GM19468 (cell line): ENCODE measurements around the gene SMARCB1.

Experiments used
- ATAC-seq: cut with Tn5 transposase; IDR thresholded peaks from one replicate; pipeline ENCODE4 v1.9.1; 2021; ENCODE audit warnings: mild to moderate bottlenecking, moderate library complexity, moderate number of reproducible peaks; ENCODE audit not compliant: unreplicated experiment; ENCODE audit errors: extremely low read depth

The SMARCB1 gene

DNA sequence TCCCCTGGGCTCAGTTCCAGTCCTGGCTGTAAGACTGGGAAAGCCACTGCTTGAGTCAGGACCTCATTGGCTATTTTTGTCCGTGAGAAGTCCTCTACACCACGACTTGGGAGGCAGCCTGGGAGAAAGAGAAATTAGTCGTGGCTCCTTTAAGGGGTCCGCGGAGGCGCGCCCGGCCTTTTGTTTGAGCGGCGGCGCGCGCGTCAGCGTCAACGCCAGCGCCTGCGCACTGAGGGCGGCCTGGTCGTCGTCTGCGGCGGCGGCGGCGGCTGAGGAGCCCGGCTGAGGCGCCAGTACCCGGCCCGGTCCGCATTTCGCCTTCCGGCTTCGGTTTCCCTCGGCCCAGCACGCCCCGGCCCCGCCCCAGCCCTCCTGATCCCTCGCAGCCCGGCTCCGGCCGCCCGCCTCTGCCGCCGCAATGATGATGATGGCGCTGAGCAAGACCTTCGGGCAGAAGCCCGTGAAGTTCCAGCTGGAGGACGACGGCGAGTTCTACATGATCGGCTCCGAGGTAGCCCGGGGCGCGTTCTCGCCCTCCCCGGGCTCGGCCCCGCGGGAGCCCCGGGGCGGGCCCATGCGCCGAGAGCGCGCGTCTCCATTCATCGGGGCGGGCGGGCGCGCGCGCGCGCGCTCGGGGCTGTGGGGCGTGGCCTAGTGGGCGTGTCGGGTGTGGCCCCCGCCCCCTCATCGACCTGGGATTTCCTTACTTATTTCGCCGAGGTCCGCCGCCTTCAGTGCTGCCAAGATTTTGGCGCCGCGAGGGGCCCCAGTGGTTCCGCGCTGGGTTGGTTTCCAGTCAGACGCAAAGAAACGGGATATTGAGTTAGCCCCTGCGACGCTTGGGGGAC is at the start of gene SMARCB1:
TSS of gene SMARCB1 (plus strand) at position 215 of the 848 bp plus-strand sequence. CDS start at position 419, 204 bp downstream.
- ATAC-seq, result peak; percentile 36

GRCh38 chr22:23737696-23738095 is 49.1 kb upstream of the SMARCB1 start:
- ATAC-seq, result no peak

DNA sequence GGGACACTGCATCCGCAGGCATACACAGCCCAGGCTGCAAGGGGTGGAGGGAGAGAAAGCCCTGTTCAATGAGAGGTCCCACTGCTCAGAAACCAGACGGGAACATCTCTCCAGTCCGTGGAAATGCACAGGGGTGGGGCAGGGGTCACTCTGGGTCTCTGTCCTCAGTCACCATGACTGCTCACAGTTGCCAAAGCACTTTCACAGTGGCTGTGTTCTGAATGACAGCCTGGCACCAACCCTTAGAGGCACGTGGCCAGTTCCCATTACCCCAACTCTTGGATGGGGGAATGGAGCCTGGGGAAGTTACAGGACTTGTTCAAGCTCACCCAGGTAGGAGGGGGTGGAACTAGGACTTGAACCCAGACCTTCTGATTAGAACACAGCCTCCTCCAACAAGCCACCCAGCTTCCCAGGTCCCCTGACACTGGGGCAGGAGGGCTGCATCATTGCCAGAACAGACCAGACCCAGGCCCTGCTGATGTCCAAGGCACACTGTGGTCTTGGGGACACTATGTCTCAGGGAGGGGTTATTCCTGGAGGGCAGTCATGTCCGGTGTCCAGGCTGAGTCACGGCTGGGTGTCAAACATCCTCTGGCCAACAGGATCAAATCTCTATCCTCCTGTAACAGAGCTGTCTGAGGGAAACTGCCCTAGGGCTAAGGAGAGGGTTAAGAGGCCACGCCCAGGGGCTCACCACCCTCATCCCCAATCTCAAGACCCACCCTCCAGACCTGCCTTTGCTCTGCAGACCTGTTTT is 44.1 kb upstream of the SMARCB1 start:
- no peak for ATAC-seq

- ATAC-seq, result no peak
Observed at GRCh38 chr22:23743303-23743705, 43.5 kb upstream of the SMARCB1 start.

DNA sequence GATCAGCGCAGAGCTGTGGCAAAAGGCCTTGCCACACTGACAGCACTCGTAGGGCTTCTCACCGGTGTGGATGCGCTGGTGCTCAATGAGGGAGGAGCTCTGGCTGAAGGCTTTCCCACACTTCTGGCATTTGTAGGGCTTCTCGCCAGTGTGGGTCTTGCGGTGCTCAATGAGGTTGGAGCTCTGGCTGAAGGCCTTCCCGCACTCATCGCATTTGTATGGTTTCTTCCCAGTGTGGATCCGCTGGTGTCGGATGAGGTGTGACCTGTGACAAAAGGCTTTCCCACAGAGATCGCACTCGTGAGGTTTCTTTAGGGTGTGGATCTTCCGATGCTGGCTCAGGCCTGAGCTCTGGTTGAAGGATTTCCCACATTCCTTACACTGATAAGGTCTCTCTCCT is 42.8 kb upstream of the SMARCB1 start:
- no peak for ATAC-seq

DNA sequence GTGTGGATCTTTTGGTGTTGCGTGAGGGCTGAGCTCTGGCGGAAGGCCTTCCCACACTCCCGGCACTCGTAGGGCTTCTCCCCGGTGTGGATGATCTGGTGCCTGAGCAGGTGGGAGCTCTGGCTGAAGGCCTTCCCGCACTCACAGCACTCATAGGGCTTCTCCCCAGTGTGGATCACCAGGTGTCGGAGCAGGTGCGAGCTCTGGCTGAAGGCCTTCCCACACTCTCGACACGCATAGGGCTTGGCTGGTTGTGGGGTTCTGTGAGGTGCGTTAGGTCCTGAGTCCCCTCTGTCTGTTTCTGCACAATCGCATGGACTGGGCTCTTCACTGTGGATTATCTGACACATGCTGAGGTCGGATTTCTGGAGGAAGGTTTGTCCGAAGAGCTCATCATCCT is 42.3 kb upstream of the SMARCB1 start:
- ATAC-seq, result no peak

- no peak for ATAC-seq
Observed at GRCh38 chr22:23745791-23746190, 41.0 kb upstream of the SMARCB1 start.

DNA sequence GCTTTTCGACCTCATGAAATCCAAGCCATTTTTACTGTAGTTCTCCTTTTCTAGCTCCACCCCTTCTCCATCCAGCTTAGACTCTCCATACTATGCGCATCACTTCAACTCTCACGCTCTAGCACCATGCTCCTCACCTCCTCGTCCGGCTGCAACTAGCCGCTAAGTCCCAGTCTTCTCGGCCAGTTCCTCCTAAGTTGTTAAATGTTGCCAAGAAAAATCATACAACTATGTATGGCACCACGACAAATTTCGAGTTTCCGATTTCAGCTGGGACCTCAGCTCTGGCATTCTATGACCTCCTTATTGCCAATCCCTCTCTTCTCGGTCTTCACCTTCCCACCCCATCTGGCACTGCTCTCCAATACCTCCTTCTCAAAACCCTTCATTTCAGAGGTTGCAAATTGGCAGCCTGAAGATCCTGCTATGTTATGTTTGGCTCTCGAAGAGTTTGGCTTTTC is 36.9 kb upstream of the SMARCB1 start:
- ATAC-seq, result no peak

GRCh38 chr22:23750367-23750713 is 36.4 kb upstream of the SMARCB1 start:
- ATAC-seq, result no peak

GRCh38 chr22:23750714-23751440 is 35.9 kb upstream of the SMARCB1 start, which contains the start of gene ZNF70:
Gene ZNF70, minus strand, starts transcription at chr22:23751112. Its CDS starts 5,972 bp downstream, at chr22:23745140.
- ATAC-seq, result no peak

DNA sequence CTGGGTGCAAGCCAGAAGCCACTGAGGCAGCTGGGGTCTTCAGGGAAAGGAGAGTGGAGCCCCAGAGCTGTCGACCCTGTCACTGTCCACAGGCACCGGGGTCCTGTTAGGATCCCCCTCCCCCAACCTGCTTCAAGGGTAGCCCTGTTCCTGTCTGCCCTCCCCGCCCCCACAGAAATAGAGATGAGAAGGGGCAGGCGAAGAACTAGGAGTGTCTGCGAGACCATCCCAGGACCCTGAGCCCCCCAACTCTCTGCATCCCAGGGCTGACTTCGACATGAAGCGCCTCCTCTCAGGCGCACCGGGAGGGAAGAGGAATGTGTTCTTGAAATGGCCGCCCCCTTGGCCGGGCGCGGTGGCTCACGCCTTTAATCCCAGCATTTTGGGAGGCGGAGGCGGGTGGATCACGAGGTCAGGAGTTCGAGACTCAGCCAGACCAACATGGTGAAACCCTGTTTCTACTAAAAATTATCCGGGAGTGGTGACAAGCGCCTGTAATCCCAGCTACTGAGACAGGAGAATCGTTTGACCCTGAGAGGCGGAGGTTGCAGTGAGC is 35.2 kb upstream of the SMARCB1 start:
- no peak for ATAC-seq

DNA sequence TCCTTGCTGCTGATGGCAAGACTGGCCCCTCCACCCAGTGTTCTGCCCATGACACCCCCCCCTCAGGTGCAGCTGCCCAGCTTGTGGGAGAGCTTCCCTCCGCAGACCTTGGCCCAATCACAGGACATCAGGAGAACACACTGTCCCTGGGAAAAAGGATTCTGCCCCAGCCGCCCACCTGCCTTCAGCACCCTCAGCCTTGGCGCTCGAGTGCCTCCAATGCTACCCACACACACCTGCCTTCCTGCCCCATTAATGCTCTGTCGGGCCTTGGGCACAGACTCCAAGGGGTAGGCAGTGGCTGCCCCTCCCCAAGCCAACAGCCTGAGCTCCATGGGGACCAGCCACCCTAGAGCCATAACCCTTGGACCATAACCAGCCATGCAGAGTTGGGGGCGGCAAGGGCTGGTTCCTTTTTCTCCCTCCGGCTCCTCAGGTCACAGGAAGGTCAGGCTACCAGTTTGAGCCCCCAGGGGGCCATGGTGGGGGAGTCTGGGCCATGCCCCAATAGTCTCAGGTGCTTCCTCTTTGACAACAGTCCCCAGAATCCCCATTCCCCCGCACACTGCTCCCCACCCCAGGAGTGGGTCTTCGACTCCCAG is 34.6 kb upstream of the SMARCB1 start:
- no peak for ATAC-seq

- ATAC-seq, result no peak
Observed at GRCh38 chr22:23752750-23753149, 34.0 kb upstream of the SMARCB1 start.

- no peak for ATAC-seq
Observed at GRCh38 chr22:23753385-23753784, 33.4 kb upstream of the SMARCB1 start.

- no peak for ATAC-seq
Observed at GRCh38 chr22:23754220-23754919, 32.4 kb upstream of the SMARCB1 start, which contains the start of gene VPREB3. Gene VPREB3, minus strand, starts transcription at chr22:23754425. Its CDS starts 62 bp downstream, at chr22:23754363.

- no peak for ATAC-seq
Observed at GRCh38 chr22:23754980-23755636, 31.7 kb upstream of the SMARCB1 start.

DNA sequence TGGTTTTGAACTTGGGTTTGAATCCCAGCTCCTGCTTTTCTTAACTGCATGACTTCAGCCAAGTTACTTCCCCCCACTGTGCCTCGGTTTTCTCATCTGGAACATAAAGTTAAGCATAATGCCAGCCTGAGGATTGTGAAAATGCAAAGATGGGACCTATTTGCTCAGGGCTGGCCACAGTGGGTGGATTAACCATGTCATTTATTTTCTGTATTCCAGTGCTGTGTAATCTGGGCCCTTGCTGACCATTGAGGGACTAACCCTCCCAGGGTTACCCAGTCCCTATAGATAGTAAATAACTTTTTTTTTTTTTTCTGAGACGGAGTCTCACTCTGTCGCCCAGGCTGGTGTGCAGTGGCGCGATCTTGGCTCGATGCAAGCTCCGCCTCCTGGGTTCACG is 31.1 kb upstream of the SMARCB1 start:
- no peak for ATAC-seq

DNA sequence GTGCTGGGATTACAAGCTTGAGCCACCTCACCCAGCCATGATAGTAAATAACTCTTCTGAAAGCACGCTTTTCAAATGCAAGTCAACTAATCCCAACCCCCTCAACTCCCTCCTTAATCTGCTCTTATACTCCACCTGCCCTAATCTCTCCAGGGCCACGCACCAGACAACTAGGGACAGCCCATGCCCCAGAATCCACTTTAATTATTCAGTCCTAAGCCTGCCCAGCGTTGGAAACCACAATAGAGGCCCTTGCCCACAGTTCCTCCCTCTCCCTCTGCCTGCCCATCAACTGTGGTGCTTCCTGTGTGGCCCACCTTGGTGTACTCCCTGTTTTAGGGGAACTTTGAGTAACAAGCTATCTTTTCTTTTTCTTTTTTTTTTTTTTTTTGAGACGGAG is 29.9 kb upstream of the SMARCB1 start:
- no peak for ATAC-seq

GRCh38 chr22:23759566-23759965 is 27.2 kb upstream of the SMARCB1 start:
- ATAC-seq, result no peak
